GM21515 (cell line): ENCODE measurements around the gene ZDHHC14.
"Not testable (repeated sequence)": the region's sequence is repeated elsewhere in the genome, so short reads cannot be mapped to it uniquely, and the experiment has no call there.

Source experiments
- ATAC-seq: cut with Tn5 transposase; IDR thresholded peaks from one replicate; pipeline ENCODE4 v1.9.1; 2021; ENCODE audit not compliant: unreplicated experiment

ZDHHC14 gene

DNA sequence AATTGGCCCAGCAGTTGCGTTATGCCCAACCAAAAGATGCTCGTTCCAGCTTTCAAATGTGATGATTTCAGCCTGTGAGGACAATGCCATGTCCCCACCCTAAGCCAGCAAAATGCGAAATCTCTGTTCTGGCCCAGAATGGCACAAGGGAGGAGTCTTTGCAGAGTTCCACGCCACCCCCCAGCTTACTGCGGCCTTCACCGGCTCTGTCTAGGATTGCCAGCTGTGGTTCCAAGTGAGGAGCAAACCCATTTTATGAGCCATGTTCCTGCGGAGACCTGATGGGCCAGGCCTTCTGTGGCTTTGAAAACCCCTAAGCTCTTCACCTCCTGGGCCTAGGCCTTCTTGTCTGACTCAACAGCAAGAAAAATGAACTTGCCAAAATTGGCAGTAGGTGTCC is 295.3 kb downstream of the ZDHHC14 start:
- no peak for ATAC-seq

DNA sequence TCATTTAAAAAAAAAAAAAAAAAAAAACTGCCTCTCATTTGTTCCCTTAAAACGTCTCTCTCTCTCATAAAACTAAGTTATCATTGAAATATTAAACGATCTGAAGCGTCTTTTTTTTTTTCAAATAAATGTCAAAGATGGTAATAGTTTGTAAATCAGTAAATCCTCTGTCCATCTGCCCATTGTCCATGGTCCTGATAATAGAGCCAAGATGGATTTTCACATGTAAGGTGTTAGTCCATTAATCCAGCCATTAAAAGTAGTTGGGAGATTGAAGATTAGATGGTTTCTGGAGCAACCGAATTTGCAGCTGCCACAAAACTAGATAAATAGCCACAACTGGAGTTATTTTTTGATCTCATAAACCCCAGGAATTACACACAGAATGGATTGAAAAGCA is 296.2 kb downstream of the ZDHHC14 start:
- no peak for ATAC-seq

DNA sequence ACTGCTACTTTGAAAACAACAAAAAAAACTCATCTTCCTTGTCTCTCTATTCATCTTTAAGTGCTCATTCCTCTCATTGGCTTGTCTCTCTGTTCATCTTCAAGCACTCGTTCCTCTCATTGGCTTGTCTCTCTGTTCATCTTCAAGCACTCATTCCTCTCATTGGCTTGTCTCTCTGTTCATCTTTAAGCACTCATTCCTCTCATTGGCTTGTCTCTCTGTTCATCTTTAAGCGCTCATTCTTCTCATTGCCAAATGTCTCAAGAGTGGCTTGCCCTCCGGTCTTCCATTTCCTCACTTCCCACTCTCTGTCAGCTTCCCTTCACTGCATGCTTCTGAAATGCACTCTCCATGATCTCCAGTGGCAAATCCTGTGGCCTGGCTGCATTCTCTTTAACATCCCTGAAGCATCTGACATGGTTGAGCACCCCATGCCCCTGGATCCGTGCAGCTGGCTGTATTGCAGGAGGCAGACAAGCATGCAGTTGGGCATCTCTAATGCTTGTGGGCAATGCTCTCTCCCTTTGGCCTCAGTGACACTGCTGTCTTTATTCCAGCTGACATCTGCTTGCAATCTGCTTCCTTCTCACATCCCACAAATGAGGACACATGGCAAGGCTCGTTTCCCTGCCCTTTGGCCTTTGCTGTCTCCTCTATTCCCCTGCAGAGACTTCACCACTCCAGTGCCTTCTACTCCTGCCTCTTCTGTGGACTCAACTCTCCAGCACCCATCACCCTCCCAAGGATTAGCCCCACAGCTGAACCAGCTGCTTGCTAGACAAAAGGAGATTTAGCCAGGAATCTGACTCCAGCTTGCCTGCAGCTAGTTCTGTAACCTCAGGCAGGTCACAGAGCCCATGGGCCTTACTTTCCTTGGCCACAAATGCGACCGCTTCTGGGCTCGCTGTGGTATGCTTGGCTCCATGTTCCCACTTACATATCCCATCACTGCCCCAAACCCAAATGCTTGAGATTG is 298.9 kb downstream of the ZDHHC14 start:
- ATAC-seq = no peak

DNA sequence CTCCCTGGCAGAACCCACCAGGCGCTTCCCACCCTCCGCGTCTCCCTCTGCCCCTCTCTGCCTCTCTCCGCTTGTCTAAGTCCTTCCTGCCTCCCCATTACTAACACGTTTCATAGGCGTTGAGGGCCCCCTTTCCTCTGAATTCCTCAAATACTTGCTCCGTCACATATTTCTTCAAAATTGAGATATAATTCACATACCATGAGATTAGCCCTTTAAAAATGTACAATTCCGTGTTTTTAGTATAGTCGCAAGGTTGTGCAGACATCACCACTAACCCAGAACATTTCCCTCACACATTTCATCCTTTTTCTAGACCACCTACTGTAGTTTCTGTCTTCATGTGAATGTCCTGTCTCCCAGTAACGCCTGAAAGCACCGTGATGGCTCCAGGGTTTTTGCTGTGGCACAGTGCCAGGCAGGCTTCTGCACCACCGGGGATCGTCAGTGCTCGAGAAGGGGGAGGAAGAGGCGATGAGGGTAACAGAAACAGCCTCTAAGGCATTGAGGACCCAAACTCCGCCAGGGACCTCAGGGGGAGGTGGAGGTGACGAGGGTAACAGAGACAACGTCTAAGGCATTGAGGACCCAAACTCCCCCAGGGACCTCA is 300.2 kb downstream of the ZDHHC14 start:
- no peak for ATAC-seq

DNA sequence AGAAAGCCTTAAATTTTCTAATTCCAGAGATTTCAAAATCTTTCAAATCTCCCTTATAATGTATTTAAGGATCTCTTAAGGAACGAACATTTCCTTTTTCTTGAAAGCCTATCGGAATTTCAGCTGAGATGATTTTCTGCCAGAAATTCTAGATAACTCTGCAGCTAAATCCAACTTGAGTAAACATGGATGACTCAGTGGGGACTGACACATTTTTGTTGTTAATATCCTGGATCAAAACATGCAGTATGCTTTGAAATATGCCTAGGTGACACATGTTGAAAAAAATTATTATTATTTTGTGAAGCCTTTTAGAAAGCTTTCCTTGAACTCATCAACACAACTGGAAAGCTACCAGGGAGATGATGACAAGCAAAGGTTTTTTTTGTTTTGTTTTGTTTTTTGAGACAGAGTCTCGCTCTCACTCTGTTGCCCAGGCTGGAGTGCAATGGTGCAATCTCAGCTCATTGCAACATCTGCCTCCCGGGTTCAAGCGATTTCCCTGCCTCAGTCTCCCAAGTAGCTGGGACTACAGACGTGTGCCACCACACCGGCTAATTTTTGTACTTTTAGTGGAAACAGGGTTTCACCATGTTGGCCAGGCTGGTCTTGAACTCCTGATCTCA is 302.0 kb downstream of the ZDHHC14 start:
- ATAC-seq = no peak

DNA sequence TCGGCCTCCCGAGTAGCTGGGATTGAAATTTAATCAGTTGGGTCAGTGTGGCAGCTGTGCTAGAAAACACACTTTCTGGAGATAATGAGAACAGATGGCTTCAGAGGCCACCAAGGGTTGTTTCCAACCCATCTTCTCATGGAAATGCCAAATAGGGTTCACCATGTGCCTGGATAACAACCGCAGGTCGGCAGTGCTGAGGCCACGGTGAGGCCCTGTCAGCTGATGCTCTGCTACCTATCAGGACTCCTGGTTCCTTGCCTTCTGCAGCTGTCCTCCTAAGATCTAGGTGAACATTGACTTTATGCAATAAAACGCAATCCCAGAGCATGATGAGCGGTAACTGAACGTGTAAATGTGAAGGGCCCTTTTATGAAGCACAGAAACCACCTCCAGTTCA is 302.7 kb downstream of the ZDHHC14 start:
- ATAC-seq = no peak

DNA sequence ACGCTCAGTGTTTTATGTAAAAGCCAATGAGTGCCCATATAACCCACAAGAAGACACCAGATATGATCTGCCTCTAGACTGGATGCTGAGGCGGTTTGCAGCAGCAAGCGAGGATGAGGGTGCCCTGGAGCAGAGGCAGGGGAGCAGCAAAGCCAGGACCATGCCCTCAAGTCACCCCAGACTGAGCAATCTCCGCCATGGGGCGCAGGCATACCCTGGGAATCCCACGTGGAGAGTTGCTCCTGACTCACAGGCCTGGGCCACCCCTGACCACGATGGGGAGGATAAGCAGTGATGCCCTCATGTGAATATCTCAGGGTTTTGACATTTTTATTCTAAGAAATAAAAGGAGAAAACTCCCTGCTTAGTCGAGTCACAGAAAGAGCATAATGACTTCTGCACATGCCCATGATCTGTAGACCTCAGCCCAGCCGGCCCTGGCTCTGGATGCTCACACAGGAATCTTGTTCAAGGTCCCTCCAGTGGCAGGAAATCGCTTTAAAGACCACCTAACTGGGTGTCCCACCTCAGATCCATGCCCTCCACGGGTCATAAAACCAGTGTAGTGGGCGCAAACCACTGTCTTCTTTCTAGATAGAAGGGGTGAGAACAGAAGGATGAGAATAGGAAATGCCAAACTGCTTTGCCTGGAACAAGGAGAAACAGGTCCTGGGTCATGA is 303.8 kb downstream of the ZDHHC14 start:
- no peak for ATAC-seq

DNA sequence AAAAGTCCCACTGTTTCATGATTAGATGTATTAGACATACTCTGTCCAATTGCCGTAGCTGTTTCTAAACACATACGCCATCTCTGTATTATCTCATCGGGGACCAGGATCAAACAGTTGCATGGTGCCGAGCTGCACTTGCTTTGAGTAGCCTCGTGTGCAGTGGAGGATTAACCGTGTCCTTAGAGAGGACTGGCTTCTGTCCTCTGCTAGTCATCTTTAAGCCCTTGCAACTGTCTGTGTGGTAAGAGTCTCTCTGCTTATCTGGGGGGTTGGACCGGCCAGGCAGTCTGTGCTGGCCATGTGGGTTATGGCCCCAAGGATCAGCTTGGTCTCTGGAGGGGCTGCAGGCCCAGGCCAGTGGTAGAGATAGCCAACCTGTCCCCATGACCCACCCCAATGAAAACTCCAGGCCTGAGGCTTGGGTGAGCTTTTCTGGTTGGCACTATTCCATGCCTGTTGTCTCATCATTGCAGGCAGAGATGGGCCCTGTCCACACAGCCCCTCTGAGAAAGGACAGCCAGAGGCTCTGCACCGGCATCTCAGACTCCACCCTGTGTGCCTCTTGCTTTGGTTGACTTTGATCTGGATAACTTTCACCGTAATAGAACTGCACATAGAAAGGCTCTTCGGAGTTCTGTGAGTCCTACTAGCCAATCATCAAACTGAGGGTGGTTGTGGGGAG is 304.7 kb downstream of the ZDHHC14 start:
- ATAC-seq = no peak

DNA sequence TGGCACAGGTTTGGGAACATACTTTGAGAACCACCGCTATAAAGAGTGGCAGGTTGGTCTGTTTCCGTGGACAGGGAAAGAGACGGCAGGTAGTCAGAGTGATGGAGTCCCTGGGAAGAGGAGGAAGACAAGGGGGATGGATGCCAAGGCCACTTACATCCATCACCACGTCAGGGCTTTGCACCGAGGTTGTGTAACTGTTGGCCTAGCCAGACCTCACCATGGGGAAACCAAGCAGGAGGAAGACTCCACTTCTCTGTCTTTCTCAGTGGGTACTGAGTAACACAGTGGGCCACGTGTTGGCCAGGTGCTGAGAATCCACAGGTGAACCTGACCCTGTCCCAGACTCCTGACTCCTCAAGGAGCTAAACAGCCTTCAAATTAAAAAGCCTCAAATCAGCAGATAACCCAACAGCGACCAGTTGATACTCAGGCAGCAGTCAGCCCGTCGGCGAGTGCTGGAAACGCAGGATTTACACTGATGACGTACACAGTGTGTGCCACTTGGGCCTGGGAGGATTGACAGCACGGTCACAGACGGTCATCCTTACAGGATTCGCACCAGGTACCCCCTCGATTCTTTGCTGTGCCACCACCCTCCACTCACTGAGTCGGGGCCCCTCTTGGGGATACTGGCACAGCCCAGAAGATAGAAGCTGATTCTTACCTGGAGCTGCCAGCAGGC is 307.4 kb downstream of the ZDHHC14 start:
- ATAC-seq = no peak

DNA sequence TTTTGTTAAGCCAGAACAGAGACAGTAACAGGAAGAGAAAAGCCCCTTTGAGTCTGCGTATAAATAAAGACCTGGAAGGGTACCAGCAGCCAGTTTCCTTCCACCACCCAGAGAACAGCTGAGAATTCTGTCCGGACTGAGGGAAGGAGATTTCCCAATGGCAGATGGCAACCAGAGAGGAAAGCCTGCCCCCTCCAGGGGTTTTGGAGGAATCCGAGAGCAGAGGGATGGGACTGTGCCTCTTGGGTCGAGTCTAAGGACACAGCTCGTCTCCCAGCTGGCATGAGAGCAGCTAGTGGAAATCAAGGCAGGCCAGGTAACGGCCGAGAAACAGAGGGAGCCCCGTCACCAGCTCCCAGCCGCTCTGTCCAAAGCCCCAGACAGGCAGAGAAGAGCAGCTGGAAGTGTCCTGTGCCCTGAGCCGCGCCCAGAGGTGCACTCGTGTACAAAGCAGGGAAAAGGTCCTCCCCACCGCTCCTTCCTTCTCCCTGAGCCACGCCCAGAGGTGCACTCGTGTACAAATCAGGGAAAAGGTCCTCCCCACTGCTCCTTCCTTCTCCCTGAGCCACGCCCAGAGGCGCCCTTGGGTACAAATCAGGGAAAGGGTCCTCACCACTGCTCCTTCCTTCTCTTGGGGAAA is 308.1 kb downstream of the ZDHHC14 start:
- ATAC-seq = no peak

DNA sequence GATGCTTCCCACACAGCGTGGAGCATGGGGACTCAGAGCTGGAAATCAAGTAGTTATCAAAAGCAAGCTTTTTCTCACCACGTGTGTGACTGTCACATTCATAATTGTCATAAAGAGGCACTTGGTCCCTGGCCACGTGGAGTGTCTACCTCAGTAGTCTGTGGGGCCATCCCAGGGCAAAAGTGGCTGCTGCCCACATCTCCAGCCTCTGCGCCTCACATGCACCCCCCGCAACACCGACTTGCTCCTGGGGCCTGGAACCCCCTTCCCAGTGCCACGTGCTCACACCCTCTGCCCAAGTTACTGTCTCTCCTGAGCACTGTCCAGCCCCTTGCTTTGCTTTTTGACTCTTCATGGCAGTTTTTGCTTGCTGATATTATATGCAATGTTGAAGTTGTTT is 308.9 kb downstream of the ZDHHC14 start:
- ATAC-seq = no peak

DNA sequence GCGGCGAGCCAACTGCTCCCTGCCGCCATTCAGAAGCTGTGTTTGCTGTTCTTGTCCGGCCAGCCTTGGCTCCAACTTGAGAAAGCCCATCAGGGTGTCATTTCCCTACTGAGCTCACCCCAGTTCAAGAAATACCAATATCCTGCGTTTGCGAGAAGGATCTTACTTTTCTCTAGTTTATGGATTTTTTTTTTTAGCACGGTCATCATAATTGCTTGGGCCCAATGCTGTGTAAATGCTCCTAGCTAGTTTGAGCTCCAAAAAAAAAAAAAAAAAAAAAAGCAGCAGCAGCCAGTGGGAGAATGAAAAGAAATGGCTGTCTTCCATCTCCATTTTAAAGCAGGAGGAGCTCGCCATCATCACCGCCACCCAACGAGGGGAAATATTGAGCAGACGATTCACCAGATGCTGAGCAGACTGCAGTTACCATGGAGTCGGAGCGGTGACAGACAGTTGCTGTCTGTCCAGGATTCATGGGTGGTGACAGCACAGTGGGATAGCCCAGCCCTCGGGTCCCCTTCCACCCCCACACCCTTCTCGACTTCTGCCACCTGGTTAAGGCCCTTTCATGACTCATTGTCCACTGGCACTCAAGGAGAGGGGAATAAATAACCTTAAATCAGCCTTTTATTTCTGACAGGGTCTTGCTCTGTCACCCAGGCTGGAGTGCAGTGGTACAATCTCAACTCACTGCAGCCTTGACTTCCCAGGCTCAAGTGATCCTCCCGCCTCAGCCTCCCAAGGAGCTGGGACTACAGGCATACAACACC is 309.6 kb downstream of the ZDHHC14 start:
- no peak for ATAC-seq

DNA sequence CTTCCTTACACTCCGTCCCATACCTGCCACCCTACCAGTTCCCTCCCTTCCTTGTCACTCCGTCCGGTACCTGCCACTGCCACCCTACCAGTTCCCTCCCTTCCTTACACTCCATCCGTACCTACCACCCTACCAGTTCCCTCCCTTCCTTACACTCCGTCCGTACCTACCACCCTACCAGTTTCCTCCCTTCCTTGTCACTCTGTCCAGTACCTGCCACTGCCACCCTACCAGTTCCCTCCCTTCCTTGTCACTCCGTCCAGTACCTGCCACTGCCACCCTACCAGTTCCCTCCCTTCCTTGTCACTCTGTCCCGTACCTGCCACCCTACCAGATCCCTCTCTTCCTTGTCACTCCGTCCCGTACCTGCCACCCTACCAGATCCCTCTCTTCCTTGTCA is 310.6 kb downstream of the ZDHHC14 start:
- ATAC-seq = not testable (repeated sequence)

DNA sequence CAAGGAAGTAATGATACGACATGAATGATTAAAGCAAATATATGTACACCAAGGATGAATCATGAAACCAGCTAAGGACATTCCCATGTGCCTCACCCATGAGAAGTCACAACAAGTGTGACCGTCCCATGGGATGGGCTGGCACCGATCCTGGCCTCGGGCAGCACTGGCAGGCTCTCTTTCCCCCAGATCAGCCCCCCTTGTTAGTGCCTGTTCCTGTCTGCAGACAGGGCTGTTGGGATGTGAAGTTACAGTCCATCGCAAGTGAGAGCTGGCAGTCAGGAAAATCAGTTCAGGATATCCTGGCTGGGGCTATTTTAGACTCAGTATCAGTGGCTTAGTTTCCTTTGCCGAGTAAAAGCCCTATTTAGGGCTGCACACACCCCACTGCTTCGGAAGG is 312.9 kb downstream of the ZDHHC14 start:
- ATAC-seq = no peak

DNA sequence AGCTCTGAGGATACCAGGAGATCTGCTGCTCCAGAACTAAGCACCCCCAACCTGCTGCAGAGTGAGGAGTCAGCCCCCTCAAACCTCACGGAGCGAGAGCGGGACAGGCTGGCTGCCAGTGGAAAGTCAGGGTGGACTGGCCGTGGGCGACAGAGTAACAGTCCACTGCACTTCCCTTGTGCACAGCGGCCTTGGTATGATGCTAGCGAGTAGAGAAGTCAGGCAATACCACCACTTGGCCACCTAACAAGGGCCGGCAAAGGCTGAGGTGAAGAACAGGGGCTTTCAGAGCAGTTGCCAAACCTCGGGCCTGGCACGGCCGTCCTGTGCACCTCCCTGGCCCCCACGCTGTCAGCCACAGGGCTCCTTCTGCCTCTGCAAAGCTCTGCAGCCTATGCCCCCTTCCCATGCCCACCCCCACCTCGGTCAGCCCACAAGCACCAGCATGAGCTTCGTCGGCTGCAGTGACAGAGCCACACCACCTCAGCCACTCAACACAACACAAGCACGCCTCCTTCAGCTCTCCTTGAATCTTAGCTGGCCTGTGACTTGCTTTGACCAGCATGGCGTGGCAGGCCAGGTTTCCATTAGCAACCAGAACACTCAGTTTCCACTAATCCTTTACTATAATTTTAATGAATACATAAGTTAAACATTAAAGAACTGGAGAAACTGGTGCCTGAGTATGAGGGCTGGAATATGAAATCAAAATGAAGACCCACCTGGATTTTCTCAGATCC is 314.5 kb downstream of the ZDHHC14 start:
- ATAC-seq = no peak

DNA sequence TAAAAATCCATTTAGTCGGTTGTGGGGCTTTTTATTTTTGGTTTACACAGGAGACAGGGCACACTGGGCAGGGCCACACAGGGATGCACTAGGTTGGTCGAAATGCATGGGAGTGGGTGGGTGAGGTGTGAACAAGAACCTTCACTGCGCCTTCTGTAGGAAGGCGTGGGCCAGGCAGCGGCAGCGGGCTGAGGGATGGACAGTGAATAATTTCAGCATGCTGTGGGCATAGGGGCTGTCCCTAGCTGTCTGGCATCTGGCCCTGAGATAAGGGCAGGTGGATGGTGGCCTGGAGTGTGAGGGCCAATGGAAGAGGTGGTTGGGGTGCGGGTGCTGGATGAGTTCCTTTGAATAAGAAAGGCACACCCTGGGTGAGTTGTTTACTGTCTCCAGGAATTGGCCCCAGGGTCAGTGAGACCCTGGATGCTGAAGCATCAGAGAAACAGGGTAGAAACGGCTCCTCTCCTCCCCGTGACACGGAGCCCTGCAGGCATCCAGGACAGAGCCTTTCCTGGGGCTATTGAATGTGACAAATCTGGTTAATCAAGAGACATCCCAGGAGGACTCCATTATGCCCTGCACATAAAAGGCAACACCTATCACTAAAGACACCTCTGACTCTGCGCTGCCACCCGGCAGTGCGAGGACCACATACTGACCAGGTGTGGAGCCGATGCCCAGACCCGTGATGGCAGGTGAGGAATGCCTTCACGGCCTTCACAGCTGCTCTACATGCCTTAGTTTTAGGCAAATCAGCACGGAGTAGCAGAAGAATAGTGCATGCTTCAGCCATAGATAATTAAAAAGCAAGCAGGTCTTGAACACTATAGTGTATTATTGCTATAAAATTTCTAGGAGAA is 319.0 kb downstream of the ZDHHC14 start:
- ATAC-seq = no peak

DNA sequence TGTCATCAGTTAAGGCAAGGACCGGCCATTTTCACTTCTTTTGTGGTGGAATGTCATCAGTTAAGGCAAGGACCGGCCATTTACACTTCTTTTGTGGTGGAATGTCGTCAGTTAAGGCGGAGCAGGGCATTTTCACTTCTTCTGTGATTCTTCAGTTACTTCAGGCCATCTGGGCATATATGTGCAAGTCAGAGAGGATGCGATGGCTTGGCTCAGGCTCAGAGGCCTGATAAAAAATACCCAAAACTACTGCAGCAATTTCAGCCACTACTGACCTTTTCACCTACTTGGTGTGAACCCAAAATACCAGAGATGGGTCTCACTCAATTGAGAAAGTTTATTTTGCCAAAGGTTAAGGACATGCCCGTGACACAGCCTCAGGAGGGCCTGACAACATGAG is 325.4 kb downstream of the ZDHHC14 start:
- ATAC-seq = not testable (repeated sequence)
